Measurements from ENCODE around the gene BIRC2.
"Not testable (repeated sequence)": the region's sequence is repeated elsewhere in the genome, so short reads cannot be mapped to it uniquely, and the experiment has no call there.

The BIRC2 gene

GRCh38 chr11:102346748-102347461, at the start of gene BIRC2:
BIRC2 (plus strand) TSS chr11:102347214; CDS start chr11:102349855, 2,641 bp downstream.
- peak; percentile 90 to 94 (median 93) for DNase-seq (ENCODE audit: low read depth in 4 of 4, low spot score in 1 of 4)

- DNase-seq (ENCODE audit: low read depth in 4 of 4, low spot score in 1 of 4), result not testable (repeated sequence)
Measured at GRCh38 chr11:102300837-102301236, 46.2 kb upstream of the BIRC2 start.

GRCh38 chr11:102302241-102302640, 44.8 kb upstream of the BIRC2 start:
- no peak for DNase-seq (ENCODE audit: low read depth in 4 of 4, low spot score in 1 of 4)

GRCh38 chr11:102304686-102305085, 42.3 kb upstream of the BIRC2 start:
- DNase-seq (ENCODE audit: low read depth in 4 of 4, low spot score in 1 of 4), result no peak

- DNase-seq (ENCODE audit: low read depth in 4 of 4, low spot score in 1 of 4), result no peak
Measured at GRCh38 chr11:102305352-102306047, 41.5 kb upstream of the BIRC2 start.

- DNase-seq (ENCODE audit: low read depth in 4 of 4, low spot score in 1 of 4), result no peak
Measured at GRCh38 chr11:102306048-102306597, 40.9 kb upstream of the BIRC2 start.

- no peak for DNase-seq (ENCODE audit: low read depth in 4 of 4, low spot score in 1 of 4)
Measured at GRCh38 chr11:102306817-102307726, 39.9 kb upstream of the BIRC2 start.

- no peak for DNase-seq (ENCODE audit: low read depth in 4 of 4, low spot score in 1 of 4)
Measured at GRCh38 chr11:102307727-102308038, 39.3 kb upstream of the BIRC2 start.

GRCh38 chr11:102309621-102310541, 37.1 kb upstream of the BIRC2 start:
- DNase-seq (ENCODE audit: low read depth in 4 of 4, low spot score in 1 of 4), result no peak

- DNase-seq (ENCODE audit: low read depth in 4 of 4, low spot score in 1 of 4), result no peak
Measured at GRCh38 chr11:102312667-102313066, 34.3 kb upstream of the BIRC2 start.

GRCh38 chr11:102313238-102313940, 33.6 kb upstream of the BIRC2 start:
- DNase-seq (ENCODE audit: low read depth in 4 of 4, low spot score in 1 of 4), result no peak

GRCh38 chr11:102314784-102315183, 32.2 kb upstream of the BIRC2 start:
- DNase-seq (ENCODE audit: low read depth in 4 of 4, low spot score in 1 of 4), result no peak

GRCh38 chr11:102316346-102316904, 30.6 kb upstream of the BIRC2 start:
- no peak for DNase-seq (ENCODE audit: low read depth in 4 of 4, low spot score in 1 of 4)

GRCh38 chr11:102317099-102317767, 29.8 kb upstream of the BIRC2 start, which contains the start of gene BIRC3:
BIRC3 (plus strand) TSS chr11:102317484; CDS start chr11:102324510, 7,026 bp downstream.
- peak; percentile 57 to 86 (median 72) for DNase-seq (ENCODE audit: low read depth in 4 of 4, low spot score in 1 of 4)

GRCh38 chr11:102317768-102318103, 29.3 kb upstream of the BIRC2 start:
- no peak for DNase-seq (ENCODE audit: low read depth in 4 of 4, low spot score in 1 of 4)

- peak in 3 of 4 experiments; percentile 22 to 46 (median 27) for DNase-seq (ENCODE audit: low read depth in 4 of 4, low spot score in 1 of 4)
Measured at GRCh38 chr11:102318469-102318868, 28.5 kb upstream of the BIRC2 start.

GRCh38 chr11:102319544-102319943, 27.5 kb upstream of the BIRC2 start:
- no peak for DNase-seq (ENCODE audit: low read depth in 4 of 4, low spot score in 1 of 4)

GRCh38 chr11:102320188-102320587, 26.8 kb upstream of the BIRC2 start:
- DNase-seq (ENCODE audit: low read depth in 4 of 4, low spot score in 1 of 4), result no peak

- DNase-seq (ENCODE audit: low read depth in 4 of 4, low spot score in 1 of 4), result no peak
Measured at GRCh38 chr11:102320679-102321078, 26.3 kb upstream of the BIRC2 start.
